ENCODE results near the gene SGIP1. TPM values are rescaled to one million over a fixed set of nuclear protein-coding genes. Genes with fewer than 3 reads are reported as not detected.
A peak's percentile ranks its signal among the peaks of the same experiment; 100 is the strongest.

SGIP1 gene
- total and polyA plus RNA-seq, 8 donors = 0.31 to 2.3 (median 1.1) TPM

GRCh38 chr1:66642992-66643391, 109.0 kb downstream of the SGIP1 start:
- Histone ChIP-seq H3K27me3 (no peaks in the 10 kb centered on the region), H3K36me3 (no peaks in the 10 kb centered on the region), H3K9me3 (no peaks in the 10 kb centered on the region), H3K27ac (no peak overlapping the region), H3K4me1 (no peaks in the 10 kb centered on the region), H3K4me3 (no peak overlapping the region)
- no peak for DNase-seq
- TF ChIP-seq, protein P1, sequence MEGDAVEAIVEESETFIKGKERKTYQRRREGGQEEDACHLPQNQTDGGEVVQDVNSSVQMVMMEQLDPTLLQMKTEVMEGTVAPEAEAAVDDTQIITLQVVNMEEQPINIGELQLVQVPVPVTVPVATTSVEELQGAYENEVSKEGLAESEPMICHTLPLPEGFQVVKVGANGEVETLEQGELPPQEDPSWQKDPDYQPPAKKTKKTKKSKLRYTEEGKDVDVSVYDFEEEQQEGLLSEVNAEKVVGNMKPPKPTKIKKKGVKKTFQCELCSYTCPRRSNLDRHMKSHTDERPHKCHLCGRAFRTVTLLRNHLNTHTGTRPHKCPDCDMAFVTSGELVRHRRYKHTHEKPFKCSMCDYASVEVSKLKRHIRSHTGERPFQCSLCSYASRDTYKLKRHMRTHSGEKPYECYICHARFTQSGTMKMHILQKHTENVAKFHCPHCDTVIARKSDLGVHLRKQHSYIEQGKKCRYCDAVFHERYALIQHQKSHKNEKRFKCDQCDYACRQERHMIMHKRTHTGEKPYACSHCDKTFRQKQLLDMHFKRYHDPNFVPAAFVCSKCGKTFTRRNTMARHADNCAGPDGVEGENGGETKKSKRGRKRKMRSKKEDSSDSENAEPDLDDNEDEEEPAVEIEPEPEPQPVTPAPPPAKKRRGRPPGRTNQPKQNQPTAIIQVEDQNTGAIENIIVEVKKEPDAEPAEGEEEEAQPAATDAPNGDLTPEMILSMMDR (IDR thresholded peaks at IDR 0.05) = no peak
- ATAC-seq = no peak
- no peak for FAIRE-seq
- intact Hi-C loops (cut with DNase I) = no loop called here
- 49 to 51% methylated on average over 3 of the region's 3 CpGs for WGBS, 2 donors

GRCh38 chr1:66644331-66644730, 110.4 kb downstream of the SGIP1 start:
- no peaks in the 10 kb centered on the region for H3K27me3 ChIP-seq
- 61 to 81% methylated on average over 3 of the region's 3 CpGs for whole genome bisulfite sequencing, 2 donors
- FAIRE-seq (no peak), ATAC-seq (no peak), DNase-seq (no peak)
- H3K9me3 ChIP-seq = no peaks in the 10 kb centered on the region
- no peaks in the 10 kb centered on the region for H3K4me1 ChIP-seq
- TF ChIP-seq, protein P1 (IDR thresholded peaks at IDR 0.05) = no peak
- H3K36me3 ChIP-seq = no peaks in the 10 kb centered on the region
- H3K27ac ChIP-seq = no peak overlapping the region
- intact Hi-C loops (cut with DNase I) = no loop called here
- H3K4me3 ChIP-seq = no peak overlapping the region

DNA sequence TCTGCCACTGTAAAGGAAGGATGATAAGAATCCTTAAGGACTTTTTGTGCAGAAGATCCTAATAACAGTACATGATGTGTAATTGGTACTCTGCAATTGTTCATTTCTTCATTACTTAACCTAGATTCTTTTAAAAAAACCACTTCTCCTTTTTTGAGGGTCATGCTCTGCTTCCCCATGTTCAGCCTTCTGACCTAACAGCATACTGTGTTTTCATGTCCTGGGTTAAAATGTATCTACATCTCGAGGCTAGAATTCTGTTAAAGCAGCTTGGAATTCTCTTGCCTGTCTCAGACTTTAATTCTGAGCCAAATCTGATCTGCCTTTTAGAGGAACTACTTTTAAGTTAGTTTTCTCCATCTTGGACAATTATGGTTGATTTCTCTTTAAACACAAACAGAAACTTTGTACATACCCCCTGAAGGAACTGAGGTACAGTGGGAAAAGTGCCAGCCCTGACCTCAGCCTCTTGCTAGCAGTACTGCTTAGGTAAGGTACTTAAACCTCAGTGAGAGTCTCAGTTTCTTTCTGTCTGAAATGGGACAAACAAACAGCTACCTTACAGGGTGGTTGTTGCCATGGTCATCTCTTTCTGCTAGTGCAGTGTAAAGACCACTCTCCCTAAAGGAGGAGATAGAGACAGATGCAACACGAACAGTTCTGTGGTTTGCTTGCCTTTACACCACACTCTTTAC, 115.1 kb downstream of the SGIP1 start:
- H3K4me3 ChIP-seq = no peak overlapping the region
- intact Hi-C loops (cut with DNase I) = no loop called here
- TF ChIP-seq, protein P1 (IDR thresholded peaks at IDR 0.05) = no peak
- H3K27ac ChIP-seq = no peak overlapping the region
- no peaks in the 10 kb centered on the region for H3K27me3 ChIP-seq
- DNase-seq (peak in 1 of 6 donors; percentile 12), ATAC-seq (peak in 1 of 4 donors; percentile 24), FAIRE-seq (no peak)
- WGBS, 2 donors = 57 to 60% methylated on average over 2 of the region's 2 CpGs
- H3K4me1 ChIP-seq = no peaks in the 10 kb centered on the region
- no peaks in the 10 kb centered on the region for H3K36me3 ChIP-seq
- no peaks in the 10 kb centered on the region for H3K9me3 ChIP-seq

GRCh38 chr1:66652556-66652955, 118.6 kb downstream of the SGIP1 start:
- intact Hi-C loops (cut with DNase I) = no loop called here
- ATAC-seq = no peak
- H3K36me3 ChIP-seq = no peaks in the 10 kb centered on the region
- TF ChIP-seq, protein P1 (IDR thresholded peaks at IDR 0.05) = no peak
- H3K27me3 ChIP-seq = no peaks in the 10 kb centered on the region
- DNase-seq = no peak
- no peaks in the 10 kb centered on the region for H3K4me1 ChIP-seq
- no peak for FAIRE-seq
- H3K4me3 ChIP-seq = no peak overlapping the region
- no peak overlapping the region for H3K27ac ChIP-seq
- 54 to 63% methylated on average over 2 of the region's 2 CpGs for WGBS, 2 donors
- no peaks in the 10 kb centered on the region for H3K9me3 ChIP-seq

- Histone ChIP-seq H3K27me3 (no peaks in the 10 kb centered on the region), H3K4me3 (no peak overlapping the region), H3K36me3 (no peaks in the 10 kb centered on the region), H3K4me1 (no peaks in the 10 kb centered on the region), H3K27ac (no peak overlapping the region), H3K9me3 (no peaks in the 10 kb centered on the region)
- intact Hi-C loops (cut with DNase I) = no loop called here
- TF ChIP-seq, protein P1 (IDR thresholded peaks at IDR 0.05) = no peak
- no peak for FAIRE-seq
- ATAC-seq = no peak
- no peak for DNase-seq
These were observed 120.7 kb downstream of the SGIP1 start for GRCh38 chr1:66654643-66655042.
